ENCODE results near the gene FBN1. TPM values are rescaled to one million over a fixed set of nuclear protein-coding genes. Genes with fewer than 3 reads are reported as not detected.

Gene FBN1
- total RNA-seq, 1 donor from 2014 or later, result 37.1 TPM

DNA sequence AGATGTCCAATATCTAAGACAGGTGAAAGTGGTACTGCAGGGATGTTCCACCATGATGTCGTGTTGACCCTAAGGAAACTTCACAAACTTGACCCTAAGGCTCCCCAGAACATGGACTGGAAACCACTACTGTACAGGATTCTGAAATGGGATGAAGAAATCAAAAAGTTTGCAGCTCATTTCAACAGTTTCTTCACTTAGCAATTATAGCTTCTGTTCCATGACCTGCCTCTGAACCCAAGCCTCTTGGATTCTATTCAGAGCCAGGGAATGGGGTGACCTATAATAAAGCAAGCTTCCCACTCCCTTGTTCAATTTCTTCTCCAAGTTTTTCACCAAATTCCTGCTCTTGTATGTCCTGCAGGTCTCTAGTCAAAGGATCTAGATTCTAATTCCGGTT is 273.5 kb downstream of the FBN1 start:
- no peak for DNase-seq (ENCODE audit: low spot score)

DNA sequence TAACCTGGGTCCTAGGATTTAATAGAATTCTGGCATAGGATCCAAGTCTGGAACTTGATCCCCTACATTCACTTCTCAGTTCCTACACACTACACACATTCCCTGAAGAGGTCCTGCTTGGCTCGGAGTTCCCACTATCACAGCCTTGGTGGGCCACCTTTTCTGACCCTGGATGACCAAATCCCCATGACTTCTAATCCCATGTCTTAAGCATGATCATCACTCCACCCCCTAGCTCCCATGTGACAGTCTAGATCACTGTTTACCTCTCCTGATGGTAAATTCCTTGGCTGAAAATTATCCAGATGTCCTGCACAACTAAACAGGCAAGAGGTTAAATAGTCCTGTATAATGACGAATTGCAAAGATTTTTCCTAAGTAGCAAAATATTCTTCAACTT is 274.0 kb downstream of the FBN1 start:
- DNase-seq (ENCODE audit: low spot score), result no peak

DNA sequence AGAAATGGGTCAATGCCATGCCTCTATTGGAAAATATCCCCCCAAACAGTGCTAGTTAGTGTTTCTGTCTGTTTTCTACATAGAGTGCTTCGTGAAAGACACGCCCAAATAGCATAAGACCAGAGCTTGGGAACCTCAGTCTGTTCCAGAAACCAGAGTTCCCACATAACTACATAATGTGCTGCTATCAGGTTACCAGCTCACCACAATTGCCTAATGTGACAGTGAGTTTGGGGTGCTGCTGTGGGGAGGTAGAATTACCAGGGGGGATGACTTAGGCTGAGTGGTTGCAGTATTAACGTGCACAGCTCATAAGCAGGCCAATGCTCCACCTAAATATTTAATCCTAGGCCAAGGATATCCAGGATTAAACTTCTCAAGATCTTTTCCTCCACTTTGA is 275.0 kb downstream of the FBN1 start:
- no peak for DNase-seq (ENCODE audit: low spot score)

DNA sequence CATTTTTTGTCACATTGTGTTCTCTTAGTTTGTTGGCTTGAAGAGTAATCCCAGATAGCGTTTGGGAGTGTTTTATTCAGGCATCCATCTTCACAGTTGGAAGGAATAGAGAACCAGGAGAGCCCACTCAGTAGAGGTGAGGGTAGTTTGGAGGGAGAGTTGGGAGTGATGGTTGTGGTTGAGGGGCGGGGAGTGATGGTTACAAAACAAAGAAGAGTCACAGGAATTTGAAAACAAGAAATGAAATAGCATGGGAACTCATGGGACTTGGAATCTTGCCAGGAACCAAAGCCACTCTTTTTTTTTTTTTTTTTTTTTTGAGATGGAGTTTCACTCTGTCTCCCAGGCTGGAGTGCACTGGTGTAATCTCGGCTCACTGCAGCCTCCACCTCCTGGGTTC is 278.0 kb downstream of the FBN1 start:
- no peak for DNase-seq (ENCODE audit: low spot score)

DNA sequence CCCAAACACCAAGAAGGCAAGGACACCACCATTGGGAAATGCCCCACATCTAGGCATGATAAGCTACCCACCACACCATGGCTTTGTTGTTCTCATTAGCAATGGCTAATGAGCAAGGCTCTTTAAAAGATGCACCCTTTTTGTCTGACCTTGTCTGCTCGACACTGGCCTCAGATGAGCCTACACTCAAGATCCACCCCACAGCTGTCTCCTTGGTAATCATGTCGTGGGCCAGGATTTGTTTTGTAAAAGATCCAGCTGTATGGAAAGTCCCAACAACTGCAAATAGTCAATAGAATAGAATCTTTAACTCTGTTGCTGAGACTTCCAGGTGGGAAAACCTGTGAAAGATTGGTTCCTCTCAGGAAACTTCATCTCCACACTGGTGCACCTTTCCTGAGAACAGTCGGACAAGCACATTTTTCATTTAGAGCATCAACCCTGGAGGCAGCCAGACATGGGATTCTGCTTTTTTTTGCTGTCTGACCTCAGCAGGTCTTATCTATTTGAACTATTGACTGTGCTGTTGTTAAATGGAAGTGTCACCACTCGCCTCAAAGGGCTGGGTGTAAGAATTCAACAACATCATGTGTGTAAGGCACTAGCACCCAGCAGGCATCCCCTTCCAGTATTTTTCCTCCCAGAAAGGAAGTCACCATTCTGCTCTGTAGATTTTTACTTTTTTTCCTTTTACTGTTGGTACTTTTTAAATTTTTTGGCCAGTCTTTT is 278.8 kb downstream of the FBN1 start:
- no peak for DNase-seq (ENCODE audit: low spot score)

DNA sequence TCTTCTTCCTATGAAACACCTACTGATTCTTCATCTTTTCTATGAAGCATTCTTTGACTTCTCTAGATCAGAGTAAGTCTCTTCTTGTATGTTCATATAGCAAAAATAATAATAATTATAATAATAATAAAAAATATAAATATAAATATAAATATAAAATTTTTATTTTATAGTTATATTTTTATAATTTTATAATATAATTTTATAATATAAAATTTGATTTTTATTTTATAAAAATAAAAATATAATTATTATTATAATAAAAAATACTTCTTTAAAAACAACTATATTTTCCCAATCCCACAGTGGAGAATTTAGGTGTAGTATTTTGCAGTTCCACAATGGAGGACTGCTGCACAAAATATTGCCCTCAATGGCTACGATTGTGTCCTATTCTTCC is 279.9 kb downstream of the FBN1 start:
- DNase-seq (ENCODE audit: low spot score), result no peak

DNA sequence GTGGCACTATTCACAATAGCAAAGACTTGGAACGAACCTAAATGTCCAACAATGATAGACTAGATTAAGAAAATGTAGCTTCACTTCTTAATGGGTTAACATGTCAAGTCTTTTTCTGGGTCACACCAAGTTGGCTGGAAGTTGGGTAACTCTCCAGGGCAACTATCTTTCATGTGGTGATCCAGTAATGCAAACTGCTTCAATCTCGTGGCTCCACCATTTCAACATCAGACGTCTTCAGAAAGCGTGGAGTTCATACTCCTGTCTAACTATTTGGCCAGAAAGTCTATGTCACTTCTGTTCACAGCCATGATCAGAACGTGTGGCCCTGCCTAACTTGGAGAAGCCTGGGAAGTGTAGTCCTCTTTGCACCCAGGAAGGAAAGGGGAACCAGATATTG is 282.0 kb downstream of the FBN1 start:
- DNase-seq (ENCODE audit: low spot score), result no peak

DNA sequence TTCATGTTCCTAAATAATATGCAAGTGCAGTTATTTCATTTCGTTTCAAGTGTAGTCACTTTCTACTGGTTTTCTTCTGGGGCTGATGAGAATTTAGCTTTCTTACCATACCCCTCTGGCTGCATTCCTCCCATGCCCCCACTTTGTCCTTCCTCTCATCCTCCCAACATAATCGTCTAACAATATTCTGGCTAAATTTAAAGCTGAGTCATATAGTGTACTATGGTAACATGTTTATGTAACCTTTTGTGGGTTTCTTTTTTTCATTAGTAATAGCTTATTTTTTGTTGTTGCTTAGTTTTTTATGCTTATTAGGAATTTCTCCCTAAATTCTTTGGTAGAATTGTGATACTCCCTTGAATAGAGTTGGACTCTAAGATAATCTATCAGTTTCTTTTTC is 283.8 kb downstream of the FBN1 start:
- DNase-seq (ENCODE audit: low spot score), result no peak

DNA sequence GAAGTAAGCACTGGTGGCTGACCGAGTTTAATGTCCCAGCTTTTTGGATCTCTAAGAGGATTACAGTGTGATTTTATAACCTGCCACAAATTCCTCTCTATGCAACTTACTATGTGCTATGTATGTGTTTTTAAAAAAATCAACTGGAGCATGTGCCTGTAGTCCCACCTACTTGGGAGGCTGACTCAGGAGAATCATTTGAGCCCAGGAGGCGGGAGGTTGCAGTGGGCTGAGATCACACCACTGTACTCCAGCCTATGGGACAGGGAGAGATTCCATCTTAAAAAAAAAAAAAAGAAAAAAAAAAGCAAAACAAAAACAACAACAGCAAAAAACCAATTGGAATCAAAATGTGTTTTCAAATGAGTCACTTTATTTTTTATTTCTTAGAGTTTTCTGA is 284.7 kb downstream of the FBN1 start:
- DNase-seq (ENCODE audit: low spot score), result no peak

Other genes starting within 250 kb of the FBN1 start
- 4.7 TPM for gene CEP152, start 165.4 kb upstream of the FBN1 start, total RNA-seq
- 119 TPM for gene EID1, start 232.4 kb upstream of the FBN1 start, total RNA-seq

Measured in ureter (tissue), 1 donor.